ENCODE data around the gene TTLL3. TPM values are rescaled to one million over a fixed set of nuclear protein-coding genes. Genes with fewer than 3 reads are reported as not detected.

TTLL3 gene
- total and polyA plus RNA-seq, 11 donors: 4.7 to 30.3 (median 11.8) TPM

GRCh38 chr3:9815986-9816385 is 5.9 kb downstream of the TTLL3 start:
- Histone ChIP-seq H3K4me3 (no peak overlapping the region), H3K27ac (no peak overlapping the region), H3K4me1 (peaks cover 0 to 7% (median under 1%) of the 10 kb centered on the region in 12 donors), H3K27me3 (no peaks in the 10 kb centered on the region), H3K9me3 (no peaks in the 10 kb centered on the region), H3K36me3 (peaks cover 0 to 55% (median 17%) of the 10 kb centered on the region in 9 donors)
- ATAC-seq (no peak), DNase-seq (peak in 1 of 5 donors; percentile 16)
- intact Hi-C loops (cut with DNase I): no loop called here
- TF ChIP-seq CTCF (IDR thresholded peaks at IDR 0.05) (no peak), POLR2A (IDR thresholded peaks at IDR 0.05) (no peak)
- 89 to 94% (median 92%) methylated on average over 9 of the region's 9 CpGs for WGBS, 4 donors

- Histone ChIP-seq H3K27ac (no peak overlapping the region), H3K9me3 (no peaks in the 10 kb centered on the region), H3K4me3 (no peak overlapping the region), H3K27me3 (no peaks in the 10 kb centered on the region), H3K36me3 (peaks cover 0 to 61% (median 17%) of the 10 kb centered on the region in 9 donors), H3K4me1 (no peaks in the 10 kb centered on the region)
- DNase-seq: peak in 1 of 5 donors; percentile 4
- ATAC-seq: no peak
- 86 to 95% (median 93%) methylated on average over 6 of the region's 6 CpGs for WGBS, 4 donors
- intact Hi-C loops (cut with DNase I): no loop called here
- TF ChIP-seq POLR2A (IDR thresholded peaks at IDR 0.05) (no peak), CTCF (IDR thresholded peaks at IDR 0.05) (no peak)
Measured at GRCh38 chr3:9817436-9817835, 7.4 kb downstream of the TTLL3 start.

- DNase-seq (no peak), ATAC-seq (no peak)
- Histone ChIP-seq H3K27ac (no peak overlapping the region), H3K4me1 (no peaks in the 10 kb centered on the region), H3K4me3 (no peak overlapping the region), H3K9me3 (no peaks in the 10 kb centered on the region), H3K27me3 (no peaks in the 10 kb centered on the region), H3K36me3 (peaks cover 0 to 52% (median 7%) of the 10 kb centered on the region in 9 donors)
- intact Hi-C loops (cut with DNase I): no loop called here
- 81 to 99% (median 89%) methylated on average over 6 to 7 of the region's 7 CpGs for WGBS, 4 donors
- TF ChIP-seq CTCF (IDR thresholded peaks at IDR 0.05) (no peak), POLR2A (IDR thresholded peaks at IDR 0.05) (no peak)
Measured at GRCh38 chr3:9818666-9819335, 8.7 kb downstream of the TTLL3 start.

GRCh38 chr3:9820543-9820942 is 10.5 kb downstream of the TTLL3 start:
- intact Hi-C loops (cut with DNase I): no loop called here

More at GRCh38 chr3:9820543-9820942, 10.5 kb downstream of the TTLL3 start:
- TF ChIP-seq CTCF (IDR thresholded peaks at IDR 0.05) (no peak), POLR2A (IDR thresholded peaks at IDR 0.05) (no peak)
- Histone ChIP-seq H3K4me3 (no peak overlapping the region), H3K27me3 (no peaks in the 10 kb centered on the region), H3K36me3 (peaks cover 0 to 37% (median 6%) of the 10 kb centered on the region in 9 donors), H3K4me1 (no peaks in the 10 kb centered on the region), H3K27ac (no peak overlapping the region), H3K9me3 (no peaks in the 10 kb centered on the region)
- DNase-seq: peak in 1 of 5 donors; percentile 17
- ATAC-seq: no peak
- 89 to 95% (median 92%) methylated on average over 12 of the region's 12 CpGs for WGBS, 4 donors
